SK-N-SH (cell line): ENCODE measurements around the gene CLMN.

Experiments
- CHD2 ChIP-seq: fragments of 150-350 bp; IDR thresholded peaks from 2 replicates; pipeline ENCODE4 v1.6.1; 2018; ENCODE audit warnings: low read length; ENCODE audit not compliant: partially characterized antibody
- EP300 ChIP-seq, 2 experiments: IDR thresholded peaks; 2 replicates each; pipeline versions ENCODE4 v1.4.0 to v1.6.1; 2012; ENCODE audit warnings: borderline replicate concordance in 1 of 2, low read depth in 1 of 2, low read length in 1 of 2
- FOSL2 ChIP-seq: IDR thresholded peaks from 2 replicates; pipeline ENCODE4 v1.4.0; 2012; ENCODE audit warnings: low read depth, mild to moderate bottlenecking, moderate library complexity, borderline replicate concordance
- GABPA ChIP-seq: IDR thresholded peaks from 2 replicates; pipeline ENCODE4 v1.4.0; 2012; ENCODE audit warnings: low read depth, mild to moderate bottlenecking
- TEAD4 ChIP-seq: IDR thresholded peaks from 2 replicates; pipeline ENCODE4 v1.4.0; 2012; ENCODE audit warnings: mild to moderate bottlenecking, borderline replicate concordance; ENCODE audit not compliant: insufficient read depth
- YY1 ChIP-seq: IDR thresholded peaks from 2 replicates; pipeline ENCODE4 v1.4.0; 2012; ENCODE audit warnings: low read depth, mild to moderate bottlenecking
- TF ChIP-seq, protein P1 (sequence below): fragments of 200-600 bp; sonication (generic); IDR thresholded peaks from 2 replicates; pipeline ENCODE4 v1.6.1; 2017; ENCODE audit warnings: antibody characterized with exemption, mild to moderate bottlenecking, moderate library complexity

- TF ChIP-seq EP300 (IDR thresholded peaks at IDR 0.05; ENCODE audit: borderline replicate concordance in 1 of 2, low read depth in 1 of 2, low read length in 1 of 2) (no peak), FOSL2 (no peak), GABPA (no peak), CHD2 (no peak), TEAD4 (no peak), YY1 (no peak)
- TF ChIP-seq, protein P1, sequence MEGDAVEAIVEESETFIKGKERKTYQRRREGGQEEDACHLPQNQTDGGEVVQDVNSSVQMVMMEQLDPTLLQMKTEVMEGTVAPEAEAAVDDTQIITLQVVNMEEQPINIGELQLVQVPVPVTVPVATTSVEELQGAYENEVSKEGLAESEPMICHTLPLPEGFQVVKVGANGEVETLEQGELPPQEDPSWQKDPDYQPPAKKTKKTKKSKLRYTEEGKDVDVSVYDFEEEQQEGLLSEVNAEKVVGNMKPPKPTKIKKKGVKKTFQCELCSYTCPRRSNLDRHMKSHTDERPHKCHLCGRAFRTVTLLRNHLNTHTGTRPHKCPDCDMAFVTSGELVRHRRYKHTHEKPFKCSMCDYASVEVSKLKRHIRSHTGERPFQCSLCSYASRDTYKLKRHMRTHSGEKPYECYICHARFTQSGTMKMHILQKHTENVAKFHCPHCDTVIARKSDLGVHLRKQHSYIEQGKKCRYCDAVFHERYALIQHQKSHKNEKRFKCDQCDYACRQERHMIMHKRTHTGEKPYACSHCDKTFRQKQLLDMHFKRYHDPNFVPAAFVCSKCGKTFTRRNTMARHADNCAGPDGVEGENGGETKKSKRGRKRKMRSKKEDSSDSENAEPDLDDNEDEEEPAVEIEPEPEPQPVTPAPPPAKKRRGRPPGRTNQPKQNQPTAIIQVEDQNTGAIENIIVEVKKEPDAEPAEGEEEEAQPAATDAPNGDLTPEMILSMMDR, result no peak
Observed at GRCh38 chr14:95297832-95298231, 21.9 kb downstream of the CLMN start.
